CD4-positive, alpha-beta T cell treated with Interleukin-21 for 1 hour (primary cell): ENCODE data around the gene SCYGR4.
"Not testable (repeated sequence)": the region's sequence is repeated elsewhere in the genome, so short reads cannot be mapped to it uniquely, and the experiment has no call there.

Experiments
- DNase-seq: peaks from one replicate; pipeline ENCODE4 v3.0.0-alpha.2; 2020

The SCYGR4 gene

GRCh38 chr2:227614740-227615139 is 2.6 kb upstream of the SCYGR4 start, which contains the start of gene SCYGR3:
Gene SCYGR3 (minus strand): TSS chr2:227614840. CDS start chr2:227614840, 0 bp downstream.
- no peak for DNase-seq

- no peak for DNase-seq
These were observed 2.1 kb upstream of the SCYGR4 start for GRCh38 chr2:227615181-227615580.

GRCh38 chr2:227615906-227616305 is 1.4 kb upstream of the SCYGR4 start:
- no peak for DNase-seq

- DNase-seq, result no peak
These were observed 667 bp upstream of the SCYGR4 start for GRCh38 chr2:227616631-227617030.

GRCh38 chr2:227623226-227623625 is 5.9 kb downstream of the SCYGR4 start:
- DNase-seq, result no peak

GRCh38 chr2:227625420-227625819 is 8.1 kb downstream of the SCYGR4 start:
- DNase-seq, result no peak

- no peak for DNase-seq
These were observed 9.4 kb downstream of the SCYGR4 start for GRCh38 chr2:227626580-227627151.

- DNase-seq, result no peak
These were observed 10.5 kb downstream of the SCYGR4 start for GRCh38 chr2:227627769-227628168.

GRCh38 chr2:227629435-227629834 is 12.1 kb downstream of the SCYGR4 start:
- DNase-seq, result no peak

- no peak for DNase-seq
These were observed 13.0 kb downstream of the SCYGR4 start for GRCh38 chr2:227630322-227630721.

GRCh38 chr2:227632827-227633226 is 15.5 kb downstream of the SCYGR4 start:
- no peak for DNase-seq

GRCh38 chr2:227634201-227634600 is 16.9 kb downstream of the SCYGR4 start:
- no peak for DNase-seq

GRCh38 chr2:227642656-227643055 is 25.4 kb downstream of the SCYGR4 start:
- DNase-seq, result no peak

GRCh38 chr2:227643990-227644551 is 26.8 kb downstream of the SCYGR4 start:
- DNase-seq, result no peak

- no peak for DNase-seq
These were observed 36.1 kb downstream of the SCYGR4 start for GRCh38 chr2:227653419-227653818.

GRCh38 chr2:227654426-227654825 is 37.1 kb downstream of the SCYGR4 start:
- no peak for DNase-seq

GRCh38 chr2:227655454-227655853 is 38.2 kb downstream of the SCYGR4 start:
- no peak for DNase-seq

GRCh38 chr2:227657199-227657845 is 40.0 kb downstream of the SCYGR4 start:
- DNase-seq, result no peak

- DNase-seq, result no peak
These were observed 43.8 kb downstream of the SCYGR4 start for GRCh38 chr2:227661025-227661649.

GRCh38 chr2:227661827-227662226 is 44.5 kb downstream of the SCYGR4 start:
- no peak for DNase-seq

- DNase-seq, result no peak
These were observed 48.1 kb downstream of the SCYGR4 start for GRCh38 chr2:227665189-227665940.

- DNase-seq, result not testable (repeated sequence)
These were observed 49.4 kb downstream of the SCYGR4 start, which contains the start of gene SCYGR5 for GRCh38 chr2:227666631-227667170. Gene SCYGR5 (plus strand): TSS chr2:227666804. CDS start chr2:227666804, 0 bp downstream.
